SK-N-SH (cell line): ENCODE results near the gene OSCAR. TPM values are rescaled to one million over a fixed set of nuclear protein-coding genes. Genes with fewer than 3 reads are reported as not detected.

Experiments used
- CTCF ChIA-PET: fragments of 300-600, 350-600 bp; formaldehyde crosslinking; extraction: SDS; loops from one replicate; lab custom pipeline; 2021; lab: Yijun Ruan, JAX
- POLR2A ChIA-PET: fragments of 350-600 bp; sonication (Branson Sonifier 250); formaldehyde crosslinking; extraction: SDS; loops from one replicate; lab custom pipeline; 2020; ENCODE audit warnings: antibody characterized with exemption, inconsistent platforms; lab: Yijun Ruan, JAX
- DNase-seq: peaks from one replicate; pipeline ENCODE4 v3.0.0; 2012
- H2AFZ ChIP-seq: fragments of 200-600 bp; sonication (generic); 2 replicates; pipeline ENCODE4 v1.8.1; 2016; ENCODE audit warnings: antibody characterized with exemption, mild to moderate bottlenecking, low read depth
- H3F3A ChIP-seq: fragments of 200-600 bp; sonication (generic); replicated peaks from 2 replicates; pipeline ENCODE3; 2016; ENCODE audit warnings: antibody characterized with exemption, mild to moderate bottlenecking; ENCODE audit not compliant: insufficient read depth
- H3K27ac ChIP-seq, 2 experiments: fragments of 200-500 bp in 1 of 2; fragments of 200-600 bp in 1 of 2; sonication (Bioruptor generic) in 1 of 2; sonication (generic), shearing (Covaris generic) in 1 of 2; 2 replicates each; pipeline versions ENCODE4 v1.5.1 to v1.6.1; 2014 to 2016; ENCODE audit warnings: low read depth in 2 of 2, inconsistent platforms in 1 of 2, low read length in 1 of 2, mild to moderate bottlenecking in 1 of 2, mixed read lengths in 1 of 2
- H3K27me3 ChIP-seq: fragments of 200-600 bp; sonication (generic), shearing (Covaris generic); 2 replicates; pipeline ENCODE4 v1.6.1; 2016; ENCODE audit warnings: mixed run types; ENCODE audit not compliant: insufficient read depth
- H3K36me3 ChIP-seq, 2 experiments: fragments of 200-500 bp in 1 of 2; fragments of 200-600 bp in 1 of 2; sonication (Bioruptor generic) in 1 of 2; sonication (generic) in 1 of 2; replicated peaks in 1 of 2; 2 replicates each; pipeline versions ENCODE3 to v1.5.1; 2014 to 2016; ENCODE audit warnings: low read length in 1 of 2, mild to moderate bottlenecking in 1 of 2; ENCODE audit not compliant: insufficient read depth in 2 of 2, control insufficient read depth in 1 of 2
- H3K4me1 ChIP-seq, 2 experiments: fragments of 200-500 bp in 1 of 2; fragments of 200-600 bp in 1 of 2; sonication (Bioruptor generic) in 1 of 2; sonication (generic), shearing (Covaris generic) in 1 of 2; 2 replicates each; pipeline versions ENCODE4 v1.5.1 to v1.6.1; 2014 to 2016; ENCODE audit warnings: low read depth in 1 of 2, low read length in 1 of 2, mixed run types in 1 of 2; ENCODE audit not compliant: insufficient read depth in 2 of 2, control insufficient read depth in 1 of 2
- H3K4me2 ChIP-seq: fragments of 200-600 bp; sonication (generic), shearing (Covaris generic); 2 replicates; pipeline ENCODE4 v1.6.1; 2017; ENCODE audit warnings: mixed run types
- H3K4me3 ChIP-seq, 2 experiments: fragments of 200-500 bp in 1 of 2; fragments of 200-600 bp in 1 of 2; sonication (Bioruptor generic) in 1 of 2; sonication (generic), shearing (Covaris generic) in 1 of 2; 2 replicates each; pipeline versions ENCODE4 v1.5.1 to v1.8.1; 2014 to 2016; ENCODE audit warnings: low read depth in 2 of 2, inconsistent platforms in 1 of 2, low read length in 1 of 2, mild to moderate bottlenecking in 1 of 2, mixed read lengths in 1 of 2, moderate library complexity in 1 of 2
- H3K79me2 ChIP-seq: fragments of 200-600 bp; sonication (generic); 2 replicates; pipeline ENCODE4 v1.8.1; 2017; ENCODE audit warnings: mild to moderate bottlenecking; ENCODE audit not compliant: insufficient read depth
- H3K9ac ChIP-seq: fragments of 200-600 bp; sonication (generic); 2 replicates; pipeline ENCODE4 v1.6.1; 2017; ENCODE audit warnings: mixed run types
- H3K9me2 ChIP-seq: fragments of 200-600 bp; sonication (generic); 2 replicates; pipeline ENCODE4 v1.6.1; 2017; ENCODE audit warnings: mixed run types
- H3K9me3 ChIP-seq: fragments of 200-600 bp; sonication (generic); 2 replicates; pipeline ENCODE4 v1.6.1; 2017; ENCODE audit warnings: mixed run types, mild to moderate bottlenecking, moderate library complexity
- H4K20me1 ChIP-seq: fragments of 200-600 bp; sonication (generic); 2 replicates; pipeline ENCODE4 v1.6.1; 2017; ENCODE audit warnings: mild to moderate bottlenecking, mixed run types; ENCODE audit not compliant: insufficient read depth
- CHD2 ChIP-seq: fragments of 150-350 bp; IDR thresholded peaks from 2 replicates; pipeline ENCODE4 v1.6.1; 2018; ENCODE audit warnings: low read length; ENCODE audit not compliant: partially characterized antibody
- ELF1 ChIP-seq: IDR thresholded peaks from 2 replicates; pipeline ENCODE4 v1.4.0; 2012
- EP300 ChIP-seq, 2 experiments: IDR thresholded peaks; 2 replicates each; pipeline versions ENCODE4 v1.4.0 to v1.6.1; 2012; ENCODE audit warnings: borderline replicate concordance in 1 of 2, low read depth in 1 of 2, low read length in 1 of 2
- FOSL2 ChIP-seq: IDR thresholded peaks from 2 replicates; pipeline ENCODE4 v1.4.0; 2012; ENCODE audit warnings: low read depth, mild to moderate bottlenecking, moderate library complexity, borderline replicate concordance
- FOXM1 ChIP-seq: IDR thresholded peaks from 2 replicates; pipeline ENCODE4 v1.4.0; 2012; ENCODE audit warnings: low read depth, mild to moderate bottlenecking
- GABPA ChIP-seq: IDR thresholded peaks from 2 replicates; pipeline ENCODE4 v1.4.0; 2012; ENCODE audit warnings: low read depth, mild to moderate bottlenecking
- JUND ChIP-seq: IDR thresholded peaks from 2 replicates; pipeline ENCODE4 v1.4.0; 2012
- MEF2A ChIP-seq: IDR thresholded peaks from 2 replicates; pipeline ENCODE4 v1.4.0; 2012; ENCODE audit warnings: low read depth, borderline replicate concordance
- MXI1 ChIP-seq: IDR thresholded peaks from 2 replicates; pipeline ENCODE4 v1.6.1; 2012; ENCODE audit warnings: mild to moderate bottlenecking, low read depth, low read length, improper control_type of control experiment
- NFIC ChIP-seq: IDR thresholded peaks from 2 replicates; pipeline ENCODE4 v1.4.0; 2012; ENCODE audit warnings: borderline replicate concordance
- POLR2AphosphoS5 ChIP-seq: IDR thresholded peaks from 2 replicates; pipeline ENCODE4 v1.6.1; 2012; ENCODE audit warnings: low read depth, low read length
- RCOR1 ChIP-seq: fragments of 150-350 bp; IDR thresholded peaks from 2 replicates; pipeline ENCODE4 v1.6.1; 2017; ENCODE audit warnings: antibody characterized with exemption, low read length
- RFX5 ChIP-seq: IDR thresholded peaks from 2 replicates; pipeline ENCODE4 v1.6.1; 2012; ENCODE audit warnings: mild to moderate bottlenecking, improper control_type of control experiment, low read length
- SIN3A ChIP-seq: IDR thresholded peaks from 2 replicates; pipeline ENCODE4 v1.6.1; 2012; ENCODE audit warnings: low read depth, mild to moderate bottlenecking, low read length, moderate library complexity, borderline replicate concordance
- SMC3 ChIP-seq: IDR thresholded peaks from 2 replicates; pipeline ENCODE4 v1.6.1; 2012; ENCODE audit warnings: low read depth, low read length, improper control_type of control experiment
- TCF12 ChIP-seq: IDR thresholded peaks from 2 replicates; pipeline ENCODE4 v1.4.0; 2012
- YY1 ChIP-seq: IDR thresholded peaks from 2 replicates; pipeline ENCODE4 v1.4.0; 2012; ENCODE audit warnings: low read depth, mild to moderate bottlenecking
- WGBS: methylation state at CpG from one replicate; pipeline ENCODE4 v1.1.6; 2017; ENCODE audit warnings: low lambda C conversion rate; 5-methylcytosine and 5-hydroxymethylcytosine counted together
- polyA plus RNA-seq, 3 experiments: library from polyadenylated mRNA; depleted of rRNA; stranded (reverse); fragments of >200 nt; gene quantifications; 2 replicates each; pipeline ENCODE4 v1.2.3, GENCODE V29; 2012
- TF ChIP-seq, protein P1 (sequence below): IDR thresholded peaks from 2 replicates; pipeline ENCODE4 v1.4.0; 2012; ENCODE audit warnings: low read depth
- TF ChIP-seq, protein P2 (sequence below): IDR thresholded peaks from 2 replicates; pipeline ENCODE4 v1.6.1; 2012; ENCODE audit warnings: mild to moderate bottlenecking, low read depth, low read length, moderate library complexity
- TF ChIP-seq, protein P3 (sequence below): IDR thresholded peaks from 2 replicates; pipeline ENCODE4 v1.4.0; 2012; ENCODE audit warnings: low read depth, borderline replicate concordance
- TF ChIP-seq, protein P4 (sequence below): fragments of 150-350 bp; IDR thresholded peaks from 2 replicates; pipeline ENCODE4 v1.6.1; 2017; ENCODE audit warnings: antibody characterized with exemption, low read length, low read depth, borderline replicate concordance
- TF ChIP-seq, protein P5 (sequence below): IDR thresholded peaks from 2 replicates; pipeline ENCODE4 v1.4.0; 2012; ENCODE audit warnings: low read depth, borderline replicate concordance

OSCAR gene
- polyA plus RNA-seq, 1 of the 3 experiments (the other 2 are of a cell fraction) = 1.2 TPM

DNA sequence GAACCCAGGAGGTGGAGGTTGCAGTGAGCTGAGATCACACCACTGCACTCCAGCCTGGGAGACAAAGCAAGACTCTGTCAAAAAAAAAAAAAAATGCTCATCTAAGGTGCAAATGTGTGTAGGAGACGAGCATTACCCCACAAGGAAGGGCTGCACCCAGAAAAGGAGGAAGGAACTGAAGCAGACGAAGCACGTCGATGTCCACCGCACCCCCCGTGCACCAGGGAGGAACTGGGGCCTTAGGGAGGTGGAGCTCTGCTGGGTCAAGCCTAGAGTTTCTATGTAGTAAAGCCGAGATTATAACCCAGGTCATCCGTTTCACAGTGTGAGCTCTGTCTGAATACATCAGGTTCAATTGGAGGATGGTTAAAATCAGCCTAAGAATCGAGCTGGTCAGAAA is 38.0 kb downstream of the OSCAR start:
- H3F3A ChIP-seq = no peaks in the 10 kb centered on the region
- no peaks in the 10 kb centered on the region for H3K9me3 ChIP-seq
- H3K4me3 ChIP-seq = no peak overlapping the region
- no peaks in the 10 kb centered on the region for H3K9me2 ChIP-seq
- no peak for TF ChIP-seq YY1
- TF ChIP-seq EP300 (IDR thresholded peaks at IDR 0.05; ENCODE audit: borderline replicate concordance in 1 of 2, low read depth in 1 of 2, low read length in 1 of 2) = no peak
- TF ChIP-seq SIN3A = no peak
- no peak for TF ChIP-seq TCF12
- TF ChIP-seq NFIC = no peak
- TF ChIP-seq MEF2A = no peak
- TF ChIP-seq POLR2AphosphoS5 = no peak
- TF ChIP-seq FOXM1 = no peak
- TF ChIP-seq SMC3 = no peak
- H3K36me3 ChIP-seq = no peaks in the 10 kb centered on the region
- no peaks in the 10 kb centered on the region for H4K20me1 ChIP-seq
- ChIA-PET POLR2A (no interaction called here), CTCF (interaction anchor here (1.2 kb wide), 2 partner anchors 31 to 32 kb away, joined by 3 to 4 read pairs; no protein-coding TSS in a partner anchor)
- DNase-seq = no peak
- H3K27me3 ChIP-seq = peaks cover 78% of the 10 kb centered on the region
- H3K79me2 ChIP-seq = no peaks in the 10 kb centered on the region
- 23% methylated on average over 9 of the region's 9 CpGs for WGBS
- no peak overlapping the region for H3K27ac ChIP-seq
- no peak overlapping the region for H2AFZ ChIP-seq
- no peaks in the 10 kb centered on the region for H3K4me1 ChIP-seq
- H3K4me2 ChIP-seq = no peak overlapping the region
- H3K9ac ChIP-seq = no peak overlapping the region

DNA sequence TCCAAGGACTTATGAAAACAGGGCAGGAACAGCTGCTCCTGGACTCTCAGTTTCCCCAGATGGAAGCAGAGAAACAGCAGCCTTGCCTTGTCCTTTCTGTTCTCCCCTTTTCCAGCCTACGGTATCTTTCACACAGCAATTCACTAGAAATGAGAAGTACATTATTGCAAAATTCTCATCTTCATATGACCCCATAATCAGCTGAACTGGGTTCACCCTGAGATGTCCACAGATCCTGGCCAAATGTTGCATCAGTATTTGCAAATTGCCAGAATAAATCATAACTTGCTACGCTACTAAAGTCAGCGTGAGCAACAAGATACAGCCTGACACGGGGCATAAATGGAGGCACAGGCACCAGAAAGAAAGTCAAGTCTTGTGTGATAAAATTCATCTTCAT is 53.0 kb downstream of the OSCAR start:
- Histone ChIP-seq H3K9me3 (no peaks in the 10 kb centered on the region), H3K79me2 (no peaks in the 10 kb centered on the region), H3K4me3 (no peak overlapping the region), H3K9ac (no peak overlapping the region), H2AFZ (no peak overlapping the region), H3F3A (no peaks in the 10 kb centered on the region), H3K36me3 (no peaks in the 10 kb centered on the region), H3K4me2 (no peak overlapping the region), H4K20me1 (no peaks in the 10 kb centered on the region), H3K4me1 (no peaks in the 10 kb centered on the region), H3K9me2 (no peaks in the 10 kb centered on the region), H3K27ac (no peak overlapping the region), H3K27me3 (peaks cover 56% of the 10 kb centered on the region; the same call in 1 of the 2 replicates)
- ChIA-PET CTCF (interaction anchor here (1.0 to 1.5 kb wide), 2 partner anchors 18 to 205 kb away, joined by 3 to 7 read pairs; no protein-coding TSS in a partner anchor), POLR2A (no interaction called here)
- TF ChIP-seq, protein P1, sequence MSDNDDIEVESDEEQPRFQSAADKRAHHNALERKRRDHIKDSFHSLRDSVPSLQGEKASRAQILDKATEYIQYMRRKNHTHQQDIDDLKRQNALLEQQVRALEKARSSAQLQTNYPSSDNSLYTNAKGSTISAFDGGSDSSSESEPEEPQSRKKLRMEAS = no peak
- no peak for TF ChIP-seq RFX5
- TF ChIP-seq FOSL2 = no peak
- TF ChIP-seq, protein P2, sequence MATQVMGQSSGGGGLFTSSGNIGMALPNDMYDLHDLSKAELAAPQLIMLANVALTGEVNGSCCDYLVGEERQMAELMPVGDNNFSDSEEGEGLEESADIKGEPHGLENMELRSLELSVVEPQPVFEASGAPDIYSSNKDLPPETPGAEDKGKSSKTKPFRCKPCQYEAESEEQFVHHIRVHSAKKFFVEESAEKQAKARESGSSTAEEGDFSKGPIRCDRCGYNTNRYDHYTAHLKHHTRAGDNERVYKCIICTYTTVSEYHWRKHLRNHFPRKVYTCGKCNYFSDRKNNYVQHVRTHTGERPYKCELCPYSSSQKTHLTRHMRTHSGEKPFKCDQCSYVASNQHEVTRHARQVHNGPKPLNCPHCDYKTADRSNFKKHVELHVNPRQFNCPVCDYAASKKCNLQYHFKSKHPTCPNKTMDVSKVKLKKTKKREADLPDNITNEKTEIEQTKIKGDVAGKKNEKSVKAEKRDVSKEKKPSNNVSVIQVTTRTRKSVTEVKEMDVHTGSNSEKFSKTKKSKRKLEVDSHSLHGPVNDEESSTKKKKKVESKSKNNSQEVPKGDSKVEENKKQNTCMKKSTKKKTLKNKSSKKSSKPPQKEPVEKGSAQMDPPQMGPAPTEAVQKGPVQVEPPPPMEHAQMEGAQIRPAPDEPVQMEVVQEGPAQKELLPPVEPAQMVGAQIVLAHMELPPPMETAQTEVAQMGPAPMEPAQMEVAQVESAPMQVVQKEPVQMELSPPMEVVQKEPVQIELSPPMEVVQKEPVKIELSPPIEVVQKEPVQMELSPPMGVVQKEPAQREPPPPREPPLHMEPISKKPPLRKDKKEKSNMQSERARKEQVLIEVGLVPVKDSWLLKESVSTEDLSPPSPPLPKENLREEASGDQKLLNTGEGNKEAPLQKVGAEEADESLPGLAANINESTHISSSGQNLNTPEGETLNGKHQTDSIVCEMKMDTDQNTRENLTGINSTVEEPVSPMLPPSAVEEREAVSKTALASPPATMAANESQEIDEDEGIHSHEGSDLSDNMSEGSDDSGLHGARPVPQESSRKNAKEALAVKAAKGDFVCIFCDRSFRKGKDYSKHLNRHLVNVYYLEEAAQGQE = no peak
- TF ChIP-seq MXI1 = no peak
- TF ChIP-seq NFIC = no peak
- no peak for TF ChIP-seq ELF1
- TF ChIP-seq CHD2 = no peak
- TF ChIP-seq, protein P3, sequence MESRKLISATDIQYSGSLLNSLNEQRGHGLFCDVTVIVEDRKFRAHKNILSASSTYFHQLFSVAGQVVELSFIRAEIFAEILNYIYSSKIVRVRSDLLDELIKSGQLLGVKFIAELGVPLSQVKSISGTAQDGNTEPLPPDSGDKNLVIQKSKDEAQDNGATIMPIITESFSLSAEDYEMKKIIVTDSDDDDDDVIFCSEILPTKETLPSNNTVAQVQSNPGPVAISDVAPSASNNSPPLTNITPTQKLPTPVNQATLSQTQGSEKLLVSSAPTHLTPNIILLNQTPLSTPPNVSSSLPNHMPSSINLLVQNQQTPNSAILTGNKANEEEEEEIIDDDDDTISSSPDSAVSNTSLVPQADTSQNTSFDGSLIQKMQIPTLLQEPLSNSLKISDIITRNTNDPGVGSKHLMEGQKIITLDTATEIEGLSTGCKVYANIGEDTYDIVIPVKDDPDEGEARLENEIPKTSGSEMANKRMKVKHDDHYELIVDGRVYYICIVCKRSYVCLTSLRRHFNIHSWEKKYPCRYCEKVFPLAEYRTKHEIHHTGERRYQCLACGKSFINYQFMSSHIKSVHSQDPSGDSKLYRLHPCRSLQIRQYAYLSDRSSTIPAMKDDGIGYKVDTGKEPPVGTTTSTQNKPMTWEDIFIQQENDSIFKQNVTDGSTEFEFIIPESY = no peak
- TF ChIP-seq, protein P4, sequence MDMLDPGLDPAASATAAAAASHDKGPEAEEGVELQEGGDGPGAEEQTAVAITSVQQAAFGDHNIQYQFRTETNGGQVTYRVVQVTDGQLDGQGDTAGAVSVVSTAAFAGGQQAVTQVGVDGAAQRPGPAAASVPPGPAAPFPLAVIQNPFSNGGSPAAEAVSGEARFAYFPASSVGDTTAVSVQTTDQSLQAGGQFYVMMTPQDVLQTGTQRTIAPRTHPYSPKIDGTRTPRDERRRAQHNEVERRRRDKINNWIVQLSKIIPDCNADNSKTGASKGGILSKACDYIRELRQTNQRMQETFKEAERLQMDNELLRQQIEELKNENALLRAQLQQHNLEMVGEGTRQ = no peak
- TF ChIP-seq, protein P5, sequence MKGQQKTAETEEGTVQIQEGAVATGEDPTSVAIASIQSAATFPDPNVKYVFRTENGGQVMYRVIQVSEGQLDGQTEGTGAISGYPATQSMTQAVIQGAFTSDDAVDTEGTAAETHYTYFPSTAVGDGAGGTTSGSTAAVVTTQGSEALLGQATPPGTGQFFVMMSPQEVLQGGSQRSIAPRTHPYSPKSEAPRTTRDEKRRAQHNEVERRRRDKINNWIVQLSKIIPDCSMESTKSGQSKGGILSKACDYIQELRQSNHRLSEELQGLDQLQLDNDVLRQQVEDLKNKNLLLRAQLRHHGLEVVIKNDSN = no peak
- no peak for TF ChIP-seq FOXM1
- no peak for TF ChIP-seq JUND
- TF ChIP-seq RCOR1 = no peak
- TF ChIP-seq GABPA = no peak
- TF ChIP-seq SIN3A = no peak
- 15% methylated on average over 4 of the region's 4 CpGs for WGBS
- DNase-seq = no peak
